ENCODE results near the gene EFCAB5.
"Not testable (repeated sequence)": the region's sequence is repeated elsewhere in the genome, so short reads cannot be mapped to it uniquely, and the experiment has no call there.

The EFCAB5 gene

GRCh38 chr17:29935909-29936308, 5.5 kb upstream of the EFCAB5 start:
- not testable (repeated sequence) for DNase-seq (ENCODE audit: low read depth)

- DNase-seq (ENCODE audit: low read depth) = no peak
These were observed 4.7 kb upstream of the EFCAB5 start for GRCh38 chr17:29936724-29937123.

DNA sequence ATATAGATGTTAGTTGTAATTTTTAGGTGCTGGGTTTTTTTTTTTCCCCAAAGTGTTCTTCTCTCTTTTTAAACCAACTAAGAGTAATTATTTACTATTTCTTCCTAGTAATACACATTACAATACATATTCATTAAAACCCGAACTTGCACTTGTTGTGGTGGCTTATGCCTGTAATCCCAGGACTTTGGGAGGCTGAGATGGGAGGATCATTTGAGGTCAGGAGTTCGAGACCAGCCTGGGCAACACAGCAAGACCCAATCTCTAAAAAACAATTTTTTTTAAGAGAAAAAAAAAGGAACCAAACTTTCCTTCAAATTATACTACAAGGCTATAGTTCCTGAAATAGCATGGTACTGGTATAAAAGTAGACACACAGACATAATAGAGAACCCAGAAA, 3.8 kb downstream of the EFCAB5 start:
- no peak for DNase-seq (ENCODE audit: low read depth)

DNA sequence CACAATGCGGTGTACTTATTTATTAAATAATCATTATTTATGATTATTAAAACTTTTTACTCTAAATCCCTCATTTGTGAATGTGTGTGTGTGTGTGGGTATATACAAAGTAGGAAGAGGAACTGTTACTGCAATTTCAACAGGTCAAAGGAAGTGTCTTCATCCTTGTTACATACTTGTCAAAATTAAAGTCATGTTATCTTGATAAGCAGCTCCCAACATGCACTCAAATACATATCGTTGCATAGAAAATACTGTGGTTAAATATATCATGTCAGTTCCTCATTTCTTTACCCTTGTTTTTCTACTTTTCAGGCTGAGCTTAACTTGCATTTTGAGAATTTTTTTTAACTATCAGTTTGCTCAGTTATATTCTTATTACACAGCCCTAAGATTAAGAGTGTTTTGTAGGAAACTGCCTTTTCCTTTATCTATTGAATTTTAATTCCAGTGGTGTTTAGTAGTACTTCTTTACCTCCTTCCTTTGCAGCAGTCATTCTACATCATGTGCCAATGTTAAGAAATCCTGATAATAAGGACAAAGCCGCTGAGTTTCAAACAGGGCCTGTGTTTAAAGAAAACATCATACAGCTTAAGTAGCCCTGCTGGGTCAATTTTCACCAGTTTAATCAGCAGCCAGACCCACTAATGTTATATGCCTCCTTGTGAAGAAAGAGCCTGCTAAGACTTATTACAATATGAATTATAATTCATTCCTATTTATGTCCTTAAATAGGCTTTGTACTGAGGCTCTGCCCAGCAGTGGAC, 7.2 kb downstream of the EFCAB5 start:
- no peak for DNase-seq (ENCODE audit: low read depth)

DNA sequence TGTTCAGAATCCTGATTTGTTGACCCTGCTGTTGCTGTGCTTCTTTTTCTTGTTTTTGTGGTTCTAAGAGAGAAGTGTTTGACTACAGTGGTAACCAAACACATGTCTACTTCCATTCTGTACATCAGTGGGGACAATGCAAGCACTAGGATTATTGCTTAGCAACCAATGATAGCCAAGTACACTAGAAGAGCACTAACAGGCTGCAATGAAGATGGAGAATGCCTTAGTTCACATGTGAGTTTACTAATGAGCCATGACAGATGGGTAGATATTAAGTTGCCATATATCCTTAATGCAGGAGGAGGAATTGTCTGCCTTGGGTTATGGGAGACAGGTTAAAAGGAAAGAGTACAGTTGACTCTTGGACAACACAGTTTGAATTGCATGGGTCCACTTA, 8.3 kb downstream of the EFCAB5 start:
- DNase-seq (ENCODE audit: low read depth) = no peak

GRCh38 chr17:29954405-29954804, 13.0 kb downstream of the EFCAB5 start:
- no peak for DNase-seq (ENCODE audit: low read depth)

- DNase-seq (ENCODE audit: low read depth) = no peak
These were observed 14.8 kb downstream of the EFCAB5 start for GRCh38 chr17:29956225-29956624.

GRCh38 chr17:29957488-29957887, 16.1 kb downstream of the EFCAB5 start:
- DNase-seq (ENCODE audit: low read depth) = not testable (repeated sequence)

- peak; percentile 4 for DNase-seq (ENCODE audit: low read depth)
These were observed 17.7 kb downstream of the EFCAB5 start for GRCh38 chr17:29958947-29959657.

- DNase-seq (ENCODE audit: low read depth) = no peak
These were observed 18.4 kb downstream of the EFCAB5 start for GRCh38 chr17:29959658-29960337.

- DNase-seq (ENCODE audit: low read depth) = peak; percentile 2
These were observed 21.2 kb downstream of the EFCAB5 start for GRCh38 chr17:29962656-29963055.

DNA sequence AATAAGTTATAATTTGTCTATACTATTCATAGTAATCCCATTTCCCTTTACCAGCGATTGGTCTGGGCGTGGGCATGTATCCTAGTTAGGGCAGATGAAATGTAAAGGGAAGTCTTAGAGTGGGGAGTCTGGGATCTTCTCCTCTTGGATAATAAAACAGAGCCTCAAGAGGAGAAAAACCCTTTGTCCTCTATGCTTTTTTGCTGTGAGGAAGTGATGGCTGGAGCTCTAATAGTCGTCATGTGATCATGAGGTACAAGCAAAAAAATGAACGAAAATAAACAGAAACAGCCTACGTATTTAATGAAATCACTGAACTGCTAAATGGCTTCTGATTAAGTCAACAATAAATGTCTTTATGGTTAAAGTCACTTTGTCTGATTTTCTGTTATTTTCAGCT, 26.8 kb downstream of the EFCAB5 start:
- no peak for DNase-seq (ENCODE audit: low read depth)

DNA sequence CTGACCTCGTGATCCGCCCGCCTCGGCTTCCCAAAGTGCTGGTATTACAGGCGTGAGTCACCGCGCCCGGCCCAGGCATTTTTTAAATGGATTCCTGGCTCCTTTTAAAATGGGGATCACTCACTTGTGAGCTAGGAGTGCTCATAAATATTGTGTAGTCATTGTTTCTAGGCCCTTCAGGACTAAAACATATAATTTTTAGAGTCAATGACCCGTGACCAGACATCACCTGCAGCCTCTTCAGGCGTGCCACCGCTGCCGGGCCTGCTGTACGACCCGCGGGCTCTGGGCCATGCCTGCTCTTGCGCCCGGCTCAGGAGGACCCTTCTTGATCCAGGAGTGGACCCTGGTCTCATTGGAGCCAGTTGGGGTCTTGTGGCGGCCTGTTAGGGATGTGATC, 30.8 kb downstream of the EFCAB5 start:
- DNase-seq (ENCODE audit: low read depth) = no peak

DNA sequence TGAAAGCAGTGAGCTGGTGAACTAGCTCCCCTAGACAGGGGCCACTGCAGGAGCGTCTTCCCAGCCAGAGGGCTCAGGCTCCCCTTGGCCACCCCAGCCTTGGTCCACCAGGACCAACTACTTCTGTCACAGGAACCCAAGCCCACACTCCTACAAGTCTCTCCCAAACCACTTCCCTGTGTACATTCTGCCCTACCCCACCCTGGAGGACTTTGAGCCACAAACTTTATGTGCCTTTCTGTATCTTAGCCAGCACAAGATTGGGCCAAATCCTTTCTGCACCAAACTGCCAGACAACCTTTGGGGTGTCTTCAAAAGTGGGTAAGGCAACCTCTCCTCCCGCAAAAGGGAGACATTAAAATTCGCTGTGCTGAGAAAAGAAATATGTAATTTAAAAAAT, 31.6 kb downstream of the EFCAB5 start:
- no peak for DNase-seq (ENCODE audit: low read depth)

DNA sequence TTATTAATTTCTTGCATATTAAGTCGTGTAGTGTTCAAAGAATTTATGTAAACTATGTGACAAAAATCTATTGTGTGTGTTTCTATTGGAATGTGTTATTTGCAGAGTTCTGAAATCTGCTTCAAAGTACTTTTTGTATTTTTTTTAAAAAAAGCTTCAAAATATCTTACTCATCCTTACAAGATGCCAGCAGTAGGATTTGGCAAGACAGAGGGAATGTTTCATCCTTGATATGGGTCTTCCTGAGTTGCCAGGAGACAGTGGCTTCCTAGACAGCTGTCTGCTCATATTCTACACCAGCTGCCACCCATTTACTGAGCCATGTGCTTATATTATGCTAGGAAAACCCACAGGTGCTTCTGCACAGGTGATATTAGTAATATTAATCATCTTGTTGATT, 36.4 kb downstream of the EFCAB5 start:
- peak; percentile 87 for DNase-seq (ENCODE audit: low read depth)

- DNase-seq (ENCODE audit: low read depth) = peak; percentile 22
These were observed 38.8 kb downstream of the EFCAB5 start for GRCh38 chr17:29980261-29980660.

- DNase-seq (ENCODE audit: low read depth) = no peak
These were observed 41.7 kb downstream of the EFCAB5 start for GRCh38 chr17:29982991-29983653.

- DNase-seq (ENCODE audit: low read depth) = no peak
These were observed 55.0 kb downstream of the EFCAB5 start for GRCh38 chr17:29996458-29996857.

GRCh38 chr17:30000001-30000754, 58.7 kb downstream of the EFCAB5 start:
- no peak for DNase-seq (ENCODE audit: low read depth)

GRCh38 chr17:30000755-30001257, 59.4 kb downstream of the EFCAB5 start:
- peak; percentile 51 for DNase-seq (ENCODE audit: low read depth)

- no peak for DNase-seq (ENCODE audit: low read depth)
These were observed 60.7 kb downstream of the EFCAB5 start for GRCh38 chr17:30002088-30002487.
